ENCODE results near the gene GRIK3.

GRIK3 gene

GRCh38 chr1:36855699-36856494 is 178.4 kb downstream of the GRIK3 start:
- DNase-seq (ENCODE audit: low read depth) = no peak

GRCh38 chr1:36853638-36854037 is 180.7 kb downstream of the GRIK3 start:
- no peak for DNase-seq (ENCODE audit: low read depth)

GRCh38 chr1:36852586-36852985 is 181.7 kb downstream of the GRIK3 start:
- no peak for DNase-seq (ENCODE audit: low read depth)

DNA sequence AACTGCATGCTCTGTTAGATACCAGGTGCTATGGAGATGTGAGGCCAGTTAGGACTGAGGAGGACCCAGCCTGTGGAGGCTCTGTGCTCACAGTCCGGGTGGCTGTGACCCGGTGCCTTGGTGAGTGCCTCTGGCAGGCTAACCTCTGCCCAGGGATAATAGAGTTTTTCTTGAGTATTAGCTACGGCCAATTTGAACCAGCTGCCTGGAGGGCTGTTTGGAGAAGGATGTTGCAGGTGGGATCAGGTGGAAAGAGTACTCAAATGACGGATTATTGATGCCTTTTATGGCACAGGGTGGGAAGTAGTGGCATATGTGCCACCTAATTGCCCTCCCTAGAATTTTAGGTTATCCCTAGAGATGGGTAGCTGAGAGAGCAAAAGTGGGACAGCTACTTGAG is 182.7 kb downstream of the GRIK3 start:
- DNase-seq (ENCODE audit: low read depth) = no peak

DNA sequence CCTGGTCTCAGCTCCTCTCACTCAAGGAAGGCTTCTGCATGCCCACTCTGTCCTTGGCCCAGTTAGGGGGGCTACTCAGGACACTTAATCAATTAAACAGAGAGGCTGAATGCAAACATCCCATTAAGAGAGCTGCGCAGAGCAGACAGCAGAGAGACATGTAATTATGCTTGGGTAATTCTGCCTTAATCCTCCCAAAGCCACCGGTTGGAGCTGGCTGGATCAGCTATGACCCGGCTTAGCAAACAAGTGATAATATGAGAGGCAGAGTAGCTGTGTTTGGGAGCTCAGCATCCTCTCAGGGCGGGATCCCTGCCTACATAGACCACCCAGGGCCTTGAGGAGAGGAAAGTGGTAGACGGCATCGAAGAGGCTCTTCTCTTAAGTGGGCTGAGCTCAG is 183.2 kb downstream of the GRIK3 start:
- no peak for DNase-seq (ENCODE audit: low read depth)

DNA sequence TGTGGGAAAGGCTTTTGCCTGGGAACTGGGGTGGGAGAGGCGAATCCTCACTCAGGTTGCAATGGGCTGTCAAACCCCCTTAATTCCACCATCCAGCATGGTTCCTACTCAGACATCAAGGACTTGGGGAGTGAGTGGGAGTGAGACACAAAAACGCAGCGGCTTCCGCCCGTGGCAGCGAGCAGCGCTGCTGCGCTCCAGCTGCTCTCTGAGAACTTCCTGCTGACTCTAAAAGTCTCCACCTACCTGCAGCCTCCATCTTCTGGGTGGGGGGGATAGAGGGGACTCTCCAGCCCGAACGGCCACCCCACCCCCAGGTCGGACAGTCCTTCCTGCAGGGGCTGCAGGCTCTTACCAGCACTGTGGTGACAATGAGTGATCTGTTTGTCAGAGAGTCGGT is 184.4 kb downstream of the GRIK3 start:
- no peak for DNase-seq (ENCODE audit: low read depth)

GRCh38 chr1:36847761-36848160 is 186.6 kb downstream of the GRIK3 start:
- DNase-seq (ENCODE audit: low read depth) = no peak

DNA sequence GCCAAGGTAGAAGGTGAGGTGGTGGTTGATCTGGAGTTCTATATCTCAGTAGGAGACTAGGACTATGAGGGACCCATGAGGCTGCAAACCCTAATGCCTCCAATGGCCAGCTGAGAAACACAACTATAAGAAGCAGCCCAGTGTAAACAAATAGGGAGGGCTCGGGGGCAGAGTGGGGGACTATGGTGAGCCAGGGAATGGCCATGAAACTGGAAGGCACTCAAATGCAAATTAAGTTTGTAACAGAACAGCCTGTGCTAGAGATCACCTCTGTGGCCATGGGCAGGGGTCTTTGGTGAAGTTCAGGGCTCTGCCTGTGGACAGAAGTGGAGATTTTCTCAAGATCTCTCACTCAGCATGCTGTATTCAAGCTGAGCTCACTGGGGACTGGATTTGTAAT is 187.1 kb downstream of the GRIK3 start:
- no peak for DNase-seq (ENCODE audit: low read depth)

- DNase-seq (ENCODE audit: low read depth) = no peak
Measured at GRCh38 chr1:36846357-36846756, 188.0 kb downstream of the GRIK3 start.

DNA sequence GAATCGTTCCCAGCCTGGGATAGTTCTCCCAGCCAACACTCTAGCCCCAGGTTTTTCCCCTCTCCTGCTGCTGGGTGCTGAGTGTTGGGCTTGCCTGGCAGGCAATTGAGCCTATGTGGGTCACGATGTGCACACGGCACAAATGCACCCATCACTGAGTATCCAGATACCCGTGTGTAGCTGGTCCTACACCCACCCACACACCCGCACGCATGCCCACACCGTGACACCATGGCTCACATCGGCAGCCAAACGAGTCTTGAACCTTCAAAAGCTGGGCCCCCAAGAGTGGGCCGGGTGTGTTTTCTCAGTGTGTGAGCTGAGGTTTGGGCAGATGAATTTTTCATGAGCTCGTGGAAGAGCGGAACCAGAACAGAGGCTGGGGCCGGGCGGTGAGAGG is 188.5 kb downstream of the GRIK3 start:
- DNase-seq (ENCODE audit: low read depth) = no peak

GRCh38 chr1:36844917-36845316 is 189.4 kb downstream of the GRIK3 start:
- no peak for DNase-seq (ENCODE audit: low read depth)

DNA sequence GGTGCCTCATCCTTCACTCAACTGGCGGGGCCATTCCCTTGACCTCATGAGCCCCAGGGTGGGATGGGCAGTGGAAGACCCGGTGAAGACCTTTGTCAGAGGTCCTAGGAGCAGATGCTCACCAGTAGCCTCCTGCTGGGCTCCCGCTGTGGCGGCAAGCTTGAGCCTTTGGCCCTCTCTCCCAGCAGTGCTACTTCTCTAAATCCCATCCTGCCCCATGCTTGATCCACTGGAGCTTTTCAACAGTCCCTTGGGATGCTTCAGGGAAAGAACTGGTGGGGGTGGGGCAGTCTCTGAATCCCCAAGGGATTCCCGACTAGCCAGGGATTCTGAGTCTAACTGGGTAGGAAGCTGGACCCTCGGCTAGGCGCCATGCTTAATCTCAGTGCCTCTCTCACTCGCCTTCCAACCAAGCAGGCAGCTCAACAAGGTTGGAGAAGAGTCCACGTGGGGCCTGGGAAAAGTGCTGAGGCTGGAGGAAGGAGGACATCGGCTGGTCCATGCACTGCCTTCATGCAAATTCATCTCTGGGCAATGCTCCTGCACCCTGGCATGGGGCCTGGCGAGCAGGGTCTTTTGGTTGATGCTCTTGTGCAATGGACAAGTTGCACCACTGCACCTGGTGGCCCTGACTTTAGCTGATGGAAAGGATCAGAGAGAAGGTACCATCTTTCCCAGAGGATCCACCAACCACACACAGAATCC is 190.3 kb downstream of the GRIK3 start:
- no peak for DNase-seq (ENCODE audit: low read depth)

- DNase-seq (ENCODE audit: low read depth) = no peak
Measured at GRCh38 chr1:36843027-36843426, 191.3 kb downstream of the GRIK3 start.

- DNase-seq (ENCODE audit: low read depth) = no peak
Measured at GRCh38 chr1:36842448-36842847, 191.9 kb downstream of the GRIK3 start.

GRCh38 chr1:36839485-36839884 is 194.8 kb downstream of the GRIK3 start:
- DNase-seq (ENCODE audit: low read depth) = no peak

DNA sequence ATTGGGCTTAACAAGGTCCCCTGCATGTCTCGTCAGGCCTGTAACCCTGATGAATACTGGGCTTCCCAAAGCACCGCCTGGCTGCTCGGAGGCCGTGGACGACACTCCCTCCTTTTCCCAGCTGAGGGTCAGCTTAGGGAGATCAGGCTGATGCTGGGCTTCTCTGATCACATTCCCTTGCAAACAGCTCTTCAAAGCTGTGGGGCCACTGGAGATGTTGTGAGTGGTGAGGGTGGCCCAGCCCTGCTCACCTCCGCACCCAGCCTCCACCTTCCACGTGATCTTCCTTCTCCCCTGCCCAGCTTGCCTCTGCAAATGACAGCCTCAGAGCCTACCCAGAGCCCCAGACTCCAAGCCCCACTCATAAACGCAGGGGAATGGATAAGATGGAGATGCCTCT is 195.4 kb downstream of the GRIK3 start:
- no peak for DNase-seq (ENCODE audit: low read depth)

DNA sequence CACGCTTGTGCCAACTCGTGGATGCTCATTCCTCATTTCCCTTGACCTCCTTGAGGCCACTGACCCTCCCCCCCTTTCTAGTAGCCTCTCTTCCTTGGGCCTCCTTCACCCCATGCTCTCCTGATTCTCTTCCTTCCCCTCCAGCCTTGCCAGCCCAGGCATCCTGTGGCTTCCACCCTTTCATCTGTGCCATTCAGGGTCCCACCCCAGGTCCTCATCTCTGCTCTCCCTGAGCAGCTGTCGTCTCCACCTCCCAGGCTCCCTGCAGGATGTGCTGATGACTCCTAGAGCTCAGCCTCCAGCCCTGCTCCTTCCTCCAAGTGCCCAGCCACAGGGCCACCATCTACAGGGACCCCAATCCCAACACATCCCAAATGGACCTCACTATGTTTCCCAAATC is 197.4 kb downstream of the GRIK3 start:
- no peak for DNase-seq (ENCODE audit: low read depth)

DNA sequence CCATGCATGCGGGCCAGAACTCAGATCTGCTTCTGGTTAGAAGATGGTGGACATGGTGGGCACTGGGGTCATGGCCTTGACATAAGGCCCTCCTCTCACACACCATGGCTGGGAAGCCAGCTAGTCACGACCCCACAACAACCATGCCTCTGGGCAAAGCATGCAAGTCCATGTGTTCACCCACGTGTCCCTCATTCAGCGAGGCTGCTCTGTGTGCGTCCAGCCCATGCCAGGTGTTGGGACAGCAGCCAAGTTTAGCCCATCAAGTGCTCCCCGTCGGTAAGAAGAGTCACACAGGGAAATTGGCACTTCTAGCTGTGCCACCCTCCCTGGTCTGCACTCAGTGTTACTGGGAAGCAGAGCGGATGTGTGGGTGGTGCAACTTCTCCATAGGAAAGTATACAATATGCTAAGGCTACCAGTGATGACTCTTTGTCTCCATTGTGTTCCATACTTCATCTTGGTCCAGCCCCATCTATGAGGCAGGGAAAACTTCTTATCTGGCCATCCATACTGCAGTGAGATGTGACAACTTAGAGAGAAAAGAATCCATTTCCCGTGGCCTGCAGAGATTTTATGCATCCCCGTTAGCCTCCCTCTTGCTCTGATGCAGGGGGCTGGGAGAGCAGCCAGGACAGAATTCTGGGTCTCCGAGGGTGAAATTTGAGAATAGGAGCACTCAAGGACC is 198.0 kb downstream of the GRIK3 start:
- DNase-seq (ENCODE audit: low read depth) = no peak

GRCh38 chr1:36835696-36836095 is 198.6 kb downstream of the GRIK3 start:
- no peak for DNase-seq (ENCODE audit: low read depth)

DNA sequence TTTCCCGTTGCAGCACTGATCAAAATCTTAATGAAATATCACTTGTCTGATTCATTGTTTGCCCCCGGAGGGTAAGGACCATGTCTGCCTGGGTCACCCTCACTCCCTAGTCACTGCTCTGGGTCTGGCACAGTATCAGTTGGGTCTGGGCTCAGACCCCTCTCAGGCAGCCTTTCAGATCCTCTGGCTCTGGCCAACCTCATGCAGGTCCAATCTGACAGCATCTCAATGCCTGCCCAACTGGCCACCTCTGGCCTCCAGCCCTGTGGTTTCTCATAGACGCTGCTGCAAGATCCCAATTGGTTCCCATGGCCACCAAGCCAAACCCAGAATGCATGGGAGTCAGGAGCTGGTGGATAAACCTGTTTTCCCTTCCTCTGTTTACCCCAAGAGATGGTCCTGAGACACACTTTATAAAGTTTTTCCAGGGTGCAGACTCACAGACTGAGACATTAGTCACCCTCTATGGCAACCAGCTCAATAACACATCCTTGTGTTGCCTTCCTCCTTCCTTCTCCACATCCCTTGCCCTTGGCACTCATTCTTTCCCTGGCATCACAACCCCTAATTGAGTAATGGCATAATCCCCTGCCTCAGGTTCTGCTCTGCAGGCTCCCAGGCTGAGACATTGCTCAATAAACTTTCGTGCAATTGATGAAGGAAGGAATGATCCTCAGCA is 199.2 kb downstream of the GRIK3 start:
- no peak for DNase-seq (ENCODE audit: low read depth)

GRCh38 chr1:36834586-36834985 is 199.7 kb downstream of the GRIK3 start:
- DNase-seq (ENCODE audit: low read depth) = no peak

- DNase-seq (ENCODE audit: low read depth) = no peak
Measured at GRCh38 chr1:36831186-36831810, 203.0 kb downstream of the GRIK3 start.
